ENCODE data around the gene ASCC3. TPM values are rescaled to one million over a fixed set of nuclear protein-coding genes. Genes with fewer than 3 reads are reported as not detected.
"Not testable (repeated sequence)": the region's sequence is repeated elsewhere in the genome, so short reads cannot be mapped to it uniquely, and the experiment has no call there.

The ASCC3 gene
- total RNA-seq, 1 donor from 2014 or later, result 112 TPM

GRCh38 chr6:100808638-100809275, 72.4 kb downstream of the ASCC3 start:
- DNase-seq (ENCODE audit: low read depth), result peak; percentile 66

GRCh38 chr6:100806296-100806695, 74.8 kb downstream of the ASCC3 start:
- no peak for DNase-seq (ENCODE audit: low read depth)

GRCh38 chr6:100803264-100804045, 77.7 kb downstream of the ASCC3 start:
- DNase-seq (ENCODE audit: low read depth), result peak; percentile 84

GRCh38 chr6:100801036-100801435, 80.1 kb downstream of the ASCC3 start:
- no peak for DNase-seq (ENCODE audit: low read depth)

GRCh38 chr6:100796049-100796823, 84.9 kb downstream of the ASCC3 start:
- no peak for DNase-seq (ENCODE audit: low read depth)

- DNase-seq (ENCODE audit: low read depth), result no peak
These were observed 91.0 kb downstream of the ASCC3 start for GRCh38 chr6:100790084-100790483.

GRCh38 chr6:100785982-100786381, 95.1 kb downstream of the ASCC3 start:
- no peak for DNase-seq (ENCODE audit: low read depth)

- no peak for DNase-seq (ENCODE audit: low read depth)
These were observed 100.5 kb downstream of the ASCC3 start for GRCh38 chr6:100780648-100781047.

- DNase-seq (ENCODE audit: low read depth), result peak; percentile 7
These were observed 105.5 kb downstream of the ASCC3 start for GRCh38 chr6:100775667-100776066.

GRCh38 chr6:100774681-100775080, 106.4 kb downstream of the ASCC3 start:
- DNase-seq (ENCODE audit: low read depth), result no peak

- DNase-seq (ENCODE audit: low read depth), result no peak
These were observed 112.2 kb downstream of the ASCC3 start for GRCh38 chr6:100768816-100769351.

- no peak for DNase-seq (ENCODE audit: low read depth)
These were observed 117.4 kb downstream of the ASCC3 start for GRCh38 chr6:100763617-100764241.

GRCh38 chr6:100761841-100762240, 119.3 kb downstream of the ASCC3 start:
- DNase-seq (ENCODE audit: low read depth), result no peak

GRCh38 chr6:100758386-100758785, 122.7 kb downstream of the ASCC3 start:
- not testable (repeated sequence) for DNase-seq (ENCODE audit: low read depth)

- DNase-seq (ENCODE audit: low read depth), result no peak
These were observed 127.7 kb downstream of the ASCC3 start for GRCh38 chr6:100753421-100753820.

- DNase-seq (ENCODE audit: low read depth), result no peak
These were observed 129.5 kb downstream of the ASCC3 start for GRCh38 chr6:100751590-100751989.

- no peak for DNase-seq (ENCODE audit: low read depth)
These were observed 135.6 kb downstream of the ASCC3 start for GRCh38 chr6:100745419-100746041.

GRCh38 chr6:100740439-100740838, 140.7 kb downstream of the ASCC3 start:
- no peak for DNase-seq (ENCODE audit: low read depth)

- not testable (repeated sequence) for DNase-seq (ENCODE audit: low read depth)
These were observed 143.4 kb downstream of the ASCC3 start for GRCh38 chr6:100737720-100738119.

- no peak for DNase-seq (ENCODE audit: low read depth)
These were observed 149.7 kb downstream of the ASCC3 start for GRCh38 chr6:100731411-100731810.
